Karpas-422 (cell line): Measurements from ENCODE around the gene CORT. TPM values are rescaled to one million over a fixed set of nuclear protein-coding genes. Genes with fewer than 3 reads are reported as not detected.
"Not testable (repeated sequence)": the region's sequence is repeated elsewhere in the genome, so short reads cannot be mapped to it uniquely, and the experiment has no call there.

Experiments
- DNase-seq: peaks from one replicate; pipeline ENCODE4 v3.0.0-alpha.2; 2015
- H2AFZ ChIP-seq: fragments of 200-600 bp; sonication (generic); 2 replicates; pipeline ENCODE4 v1.6.1; 2014; ENCODE audit warnings: antibody characterized with exemption, low read length, mixed read lengths
- H3K27ac ChIP-seq: fragments of 200-600 bp; sonication (generic); 2 replicates; pipeline ENCODE4 v1.5.1; 2014; ENCODE audit warnings: mild to moderate bottlenecking, low read length, moderate library complexity
- H3K27me3 ChIP-seq: fragments of 200-600 bp; sonication (generic); 2 replicates; pipeline ENCODE4 v1.6.1; 2014; ENCODE audit warnings: low read length, mixed read lengths
- H3K36me3 ChIP-seq: fragments of 200-600 bp; sonication (generic); 2 replicates; pipeline ENCODE4 v1.6.1; 2014; ENCODE audit warnings: low read length, mixed read lengths; ENCODE audit not compliant: insufficient read depth
- H3K4me1 ChIP-seq: fragments of 200-600 bp; sonication (generic); 2 replicates; pipeline ENCODE4 v1.6.1; 2014; ENCODE audit warnings: mild to moderate bottlenecking, low read length, mixed read lengths
- H3K4me2 ChIP-seq: fragments of 200-600 bp; sonication (generic); 2 replicates; pipeline ENCODE4 v1.6.1; 2014; ENCODE audit warnings: low read length, low read depth, mild to moderate bottlenecking; ENCODE audit not compliant: poor library complexity, severe bottlenecking
- H3K4me3 ChIP-seq: fragments of 200-600 bp; sonication (generic); 2 replicates; pipeline ENCODE4 v1.5.1; 2014; ENCODE audit warnings: mild to moderate bottlenecking, antibody characterized with exemption, low read length, mixed read lengths
- H3K79me2 ChIP-seq: fragments of 200-600 bp; sonication (generic); 2 replicates; pipeline ENCODE4 v1.6.1; 2014; ENCODE audit warnings: mild to moderate bottlenecking, low read length, mixed read lengths
- H3K9ac ChIP-seq: fragments of 200-600 bp; sonication (generic); 2 replicates; pipeline ENCODE4 v1.6.0; 2014; ENCODE audit warnings: low read length
- H3K9me2 ChIP-seq: fragments of 200-600 bp; sonication (generic), shearing (Covaris generic); replicated peaks from 2 replicates; pipeline ENCODE4 v1.6.0; 2014; ENCODE audit warnings: mild to moderate bottlenecking, low read length, moderate library complexity; ENCODE audit not compliant: insufficient read depth
- H3K9me3 ChIP-seq: fragments of 300-700, 200-600 bp; sonication (generic); 2 replicates; pipeline ENCODE4 v1.6.1; 2014; ENCODE audit warnings: low read length, mixed read lengths
- H4K20me1 ChIP-seq: fragments of 200-600 bp; sonication (generic); 2 replicates; pipeline ENCODE4 v1.6.1; 2014; ENCODE audit warnings: mild to moderate bottlenecking, antibody characterized with exemption, low read length, low read depth; ENCODE audit not compliant: insufficient read depth
- total RNA-seq: library from RNA; depleted of rRNA; stranded (reverse); fragments of >200 nt; shearing (Covaris generic); gene quantifications from 2 replicates; pipeline ENCODE4 v1.2.3, GENCODE V29; 2014; ENCODE audit warnings: low replicate concordance

CORT gene
- total RNA-seq, 1 experiment from 2014 or later: 0.34 TPM

DNA sequence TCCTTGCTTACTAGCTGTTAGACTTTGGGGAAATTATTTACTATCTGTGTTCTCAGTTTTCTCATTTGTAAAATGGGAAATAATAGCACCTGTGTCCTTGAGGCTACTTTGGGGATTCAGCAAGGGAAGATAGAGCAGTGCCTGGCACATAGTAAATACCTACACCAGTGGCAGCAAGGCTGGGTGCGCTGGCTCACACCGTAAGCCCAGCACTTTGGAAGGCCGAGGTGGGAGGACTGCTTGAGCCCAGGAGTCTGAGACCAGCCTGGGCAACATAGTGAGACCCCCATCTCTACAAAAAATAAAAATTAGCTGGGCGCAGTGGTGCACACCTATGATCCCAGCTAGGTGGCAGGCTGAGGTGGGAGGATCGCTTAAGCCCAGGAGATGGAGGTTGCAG, 28.2 kb upstream of the CORT start:
- Histone ChIP-seq H3K9me3 (no peaks in the 10 kb centered on the region), H3K9ac (no peak overlapping the region), H3K79me2 (no peaks in the 10 kb centered on the region), H3K4me1 (no peaks in the 10 kb centered on the region), H3K27ac (no peak overlapping the region), H2AFZ (no peak overlapping the region), H3K4me3 (no peak overlapping the region), H3K4me2 (no peak overlapping the region), H3K9me2 (no peaks in the 10 kb centered on the region), H3K27me3 (no peaks in the 10 kb centered on the region), H3K36me3 (peaks cover 14% of the 10 kb centered on the region), H4K20me1 (no peaks in the 10 kb centered on the region)
- no peak for DNase-seq

DNA sequence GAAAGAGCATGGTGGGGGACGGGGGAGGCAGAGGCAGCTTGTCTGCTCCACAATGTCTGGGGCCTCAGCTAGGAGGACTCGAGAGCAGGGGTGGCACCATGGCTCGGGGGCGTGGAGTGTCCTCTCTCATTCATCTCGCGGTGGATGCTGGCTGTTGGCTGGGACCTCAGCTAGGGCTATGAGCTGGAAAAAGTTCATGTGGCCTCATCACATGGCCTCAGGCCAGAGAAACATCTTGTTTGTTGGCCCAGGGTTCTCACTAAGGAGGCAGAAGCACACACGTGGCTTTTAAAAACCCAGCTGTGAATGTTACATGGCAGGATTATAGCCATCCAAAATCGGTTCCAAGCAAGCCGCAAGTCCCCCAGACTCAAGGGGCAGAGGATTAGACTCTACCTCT, 25.8 kb upstream of the CORT start:
- Histone ChIP-seq H3K9me2 (no peaks in the 10 kb centered on the region), H3K9me3 (no peaks in the 10 kb centered on the region), H3K4me1 (no peaks in the 10 kb centered on the region), H3K9ac (no peak overlapping the region), H3K27me3 (no peaks in the 10 kb centered on the region; the same call in 1 of the 2 replicates), H3K4me3 (no peak overlapping the region), H4K20me1 (no peaks in the 10 kb centered on the region), H3K27ac (no peak overlapping the region), H3K79me2 (no peaks in the 10 kb centered on the region), H3K36me3 (no peaks in the 10 kb centered on the region; the same call in 1 of the 2 replicates), H2AFZ (no peak overlapping the region), H3K4me2 (no peak overlapping the region)
- DNase-seq: no peak

DNA sequence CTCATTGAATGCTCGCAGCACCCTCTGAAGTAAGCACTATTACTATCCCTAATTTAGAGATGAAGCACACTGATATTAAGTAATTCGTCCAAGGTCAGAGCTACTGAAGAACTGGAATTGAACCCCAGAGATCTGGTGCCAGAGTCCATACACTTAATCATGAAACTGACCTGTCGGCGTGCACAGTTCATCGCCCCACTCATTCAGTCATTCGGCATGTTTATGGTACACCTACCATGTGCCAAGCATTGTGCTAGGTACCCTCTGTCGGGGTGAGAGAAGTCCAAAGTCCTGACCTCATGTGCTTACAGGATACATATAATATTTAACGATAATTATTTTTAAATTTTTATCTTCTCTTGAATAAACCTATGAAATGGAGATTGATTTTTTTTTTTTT, 25.2 kb upstream of the CORT start:
- Histone ChIP-seq H4K20me1 (no peaks in the 10 kb centered on the region), H3K9me3 (no peaks in the 10 kb centered on the region), H3K79me2 (no peaks in the 10 kb centered on the region), H3K9ac (no peak overlapping the region), H3K27me3 (no peaks in the 10 kb centered on the region; the same call in 1 of the 2 replicates), H3K9me2 (no peaks in the 10 kb centered on the region), H3K36me3 (no peaks in the 10 kb centered on the region; the same call in 1 of the 2 replicates), H3K27ac (no peak overlapping the region), H3K4me2 (no peak overlapping the region), H3K4me1 (peaks cover 4% of the 10 kb centered on the region), H3K4me3 (no peak overlapping the region), H2AFZ (no peak overlapping the region)
- DNase-seq: no peak

DNA sequence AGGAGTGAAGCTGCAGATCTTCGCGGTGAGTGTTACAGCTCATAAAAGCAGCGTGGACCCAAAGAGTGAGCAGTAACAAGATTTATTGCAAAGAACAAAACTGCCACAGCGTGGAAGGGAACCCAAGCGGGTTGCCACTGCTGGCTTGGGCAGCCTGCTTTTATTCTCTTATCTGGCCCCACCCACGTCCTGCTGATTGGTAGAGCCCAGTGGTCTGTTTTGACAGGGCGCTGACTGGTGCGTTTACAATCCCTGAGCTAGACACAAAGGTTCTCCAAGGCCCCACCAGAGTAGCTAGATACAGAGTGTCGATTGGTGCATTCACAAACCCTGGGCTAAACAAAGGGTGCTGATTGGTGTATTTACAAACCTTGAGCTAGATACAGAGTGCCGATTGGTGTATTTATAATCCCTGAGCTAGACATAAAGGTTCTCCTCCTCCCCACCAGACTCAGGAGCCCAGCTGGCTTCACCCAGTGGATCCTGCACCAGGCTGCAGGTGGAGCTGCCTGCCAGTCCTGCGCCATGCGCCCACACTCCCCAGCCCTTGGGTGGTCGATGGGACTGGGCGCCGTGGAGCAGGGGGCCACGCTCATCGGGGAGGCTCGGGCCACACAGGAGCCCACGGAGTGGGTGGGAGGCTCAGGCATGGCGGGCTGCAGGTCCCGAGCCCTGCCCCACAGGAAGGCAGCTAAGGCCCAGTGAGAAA, 23.9 kb upstream of the CORT start:
- not testable (repeated sequence) for H3K27ac ChIP-seq, H3K36me3 ChIP-seq, H2AFZ ChIP-seq, H3K9ac ChIP-seq, H3K4me3 ChIP-seq, DNase-seq, H4K20me1 ChIP-seq, H3K9me2 ChIP-seq, H3K9me3 ChIP-seq, H3K4me1 ChIP-seq, H3K4me2 ChIP-seq, H3K27me3 ChIP-seq, H3K79me2 ChIP-seq

DNA sequence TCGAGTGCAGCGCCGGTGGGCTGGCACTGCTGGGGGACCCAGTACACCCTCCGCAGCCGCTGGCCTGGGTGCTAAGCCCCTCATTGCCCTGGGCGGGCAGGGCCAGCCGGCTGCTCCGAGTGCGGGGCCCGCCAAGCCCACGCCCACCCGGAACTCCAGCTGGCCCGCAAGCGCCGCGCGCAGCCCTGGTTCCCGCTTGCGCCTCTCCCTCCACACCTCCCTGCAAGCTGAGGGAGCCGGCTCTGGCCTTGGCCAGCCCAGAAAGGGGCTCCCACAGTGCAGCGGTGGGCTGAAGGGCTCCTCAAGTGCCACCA, 23.3 kb upstream of the CORT start:
- peaks cover 13% of the 10 kb centered on the region for H3K4me1 ChIP-seq
- H3K9me3 ChIP-seq, H4K20me1 ChIP-seq, H3K9ac ChIP-seq, H3K9me2 ChIP-seq, H3K36me3 ChIP-seq, H3K27ac ChIP-seq, H2AFZ ChIP-seq, H3K27me3 ChIP-seq, H3K4me3 ChIP-seq, H3K79me2 ChIP-seq, DNase-seq, H3K4me2 ChIP-seq: not testable (repeated sequence)

DNA sequence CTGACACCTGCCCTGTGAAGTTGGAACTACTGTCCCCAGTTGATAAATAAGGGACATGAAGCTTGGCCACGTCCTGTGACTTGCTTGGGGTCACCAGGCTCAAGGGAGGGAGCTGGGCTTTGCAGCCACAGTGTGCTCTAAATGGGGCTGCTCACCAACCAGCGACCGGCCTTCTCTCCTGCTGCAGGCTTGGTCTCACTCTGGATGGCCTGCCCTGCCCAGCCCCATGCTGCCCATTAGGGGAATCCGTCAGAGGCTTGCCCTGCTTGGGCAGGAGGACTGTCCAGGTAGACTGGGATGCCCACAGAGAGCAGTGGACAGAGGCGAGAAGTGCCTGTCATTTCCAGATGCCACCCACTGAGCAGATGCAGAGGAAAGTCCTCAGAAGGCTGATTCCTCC, 20.8 kb upstream of the CORT start:
- no peak overlapping the region for H3K4me2 ChIP-seq
- no peak overlapping the region for H2AFZ ChIP-seq
- no peaks in the 10 kb centered on the region for H3K9me3 ChIP-seq
- no peak overlapping the region for H3K27ac ChIP-seq
- no peaks in the 10 kb centered on the region for H4K20me1 ChIP-seq
- H3K9ac ChIP-seq: no peak overlapping the region
- no peaks in the 10 kb centered on the region; the same call in 1 of the 2 replicates for H3K27me3 ChIP-seq
- H3K4me3 ChIP-seq: no peak overlapping the region
- peaks cover 36% of the 10 kb centered on the region for H3K4me1 ChIP-seq
- peaks cover 33% of the 10 kb centered on the region for H3K79me2 ChIP-seq
- DNase-seq: no peak
- H3K36me3 ChIP-seq: no peaks in the 10 kb centered on the region
- H3K9me2 ChIP-seq: no peaks in the 10 kb centered on the region

DNA sequence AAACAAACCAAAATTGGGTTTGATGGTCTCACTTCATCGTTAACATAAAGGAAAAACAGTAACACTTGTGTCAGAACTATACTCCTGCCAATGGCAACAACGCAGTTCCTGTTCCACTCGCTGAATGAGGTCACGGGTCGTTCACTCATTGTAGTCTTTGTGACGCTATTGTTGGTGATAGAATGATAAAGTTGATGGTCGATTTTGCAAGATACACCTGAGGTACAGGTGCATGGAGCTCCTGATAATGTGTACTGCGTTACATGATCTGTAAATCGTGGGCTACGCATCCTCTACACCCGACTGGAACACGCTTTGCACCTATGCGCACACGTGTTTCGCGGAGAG, 20.0 kb upstream of the CORT start:
- Histone ChIP-seq H3K9me2 (no peaks in the 10 kb centered on the region), H2AFZ (peak overlapping the region; percentile 93), H3K4me2 (peak overlapping the region; percentile 86), H3K4me3 (peak overlapping the region; percentile 95), H3K36me3 (no peaks in the 10 kb centered on the region), H4K20me1 (no peaks in the 10 kb centered on the region), H3K27ac (no peak overlapping the region), H3K9ac (peak overlapping the region; percentile 95), H3K4me1 (peaks cover 40% of the 10 kb centered on the region), H3K79me2 (peaks cover 41% of the 10 kb centered on the region), H3K9me3 (no peaks in the 10 kb centered on the region), H3K27me3 (no peaks in the 10 kb centered on the region; the same call in 1 of the 2 replicates)
- peak; percentile 56 for DNase-seq

DNA sequence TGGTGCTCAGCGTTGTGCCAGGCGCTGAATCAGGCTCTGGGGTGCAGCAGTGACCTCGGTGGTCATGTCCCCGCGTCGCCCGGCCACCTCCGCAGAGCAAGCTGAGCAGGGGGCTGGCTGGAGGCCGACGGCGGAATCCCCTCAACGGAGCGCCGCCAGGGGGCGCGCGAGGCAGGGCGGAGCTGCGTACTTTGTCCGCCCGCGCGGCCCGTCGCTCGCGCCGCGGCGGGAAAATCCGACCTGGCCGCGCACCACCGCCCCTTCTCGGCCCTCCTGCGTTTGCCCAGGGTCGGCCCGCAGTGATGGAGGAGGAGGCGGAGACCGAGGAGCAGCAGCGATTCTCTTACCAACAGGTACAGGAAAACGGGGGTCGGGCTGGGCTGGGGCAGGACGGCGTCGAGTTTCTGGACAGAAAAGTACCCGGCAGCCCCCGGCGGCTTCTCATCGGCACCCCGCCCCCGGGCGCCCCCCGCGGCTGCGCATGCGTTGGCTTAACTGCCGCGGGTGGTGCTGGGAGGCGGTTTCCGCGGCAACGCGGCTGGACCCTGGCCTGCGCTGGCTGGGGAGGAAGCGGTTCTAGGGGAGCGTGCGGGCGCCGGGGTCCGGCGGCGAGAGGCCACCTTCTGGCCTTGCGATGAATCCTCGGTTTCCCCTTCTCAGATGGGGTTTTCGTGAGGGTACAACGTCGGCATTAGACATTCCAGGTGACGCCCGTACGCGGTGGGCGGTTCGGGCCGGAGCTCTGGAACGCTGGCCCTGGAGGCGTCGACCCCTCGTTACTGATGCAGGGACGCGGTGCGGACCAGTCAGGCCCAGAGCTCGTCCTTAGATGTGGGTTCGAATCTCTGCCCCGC, 19.4 kb upstream of the CORT start, which contains the start of gene CENPS:
TSS of gene CENPS (plus strand) at position 218 of the 854 bp plus-strand sequence. CDS start at position 303, 85 bp downstream.
- Histone ChIP-seq H4K20me1 (no peaks in the 10 kb centered on the region), H3K9ac (peak within 1 kb of the TSS; percentile 95), H3K27me3 (no peaks in the 10 kb centered on the region; the same call in 1 of the 2 replicates), H3K4me2 (peak within 1 kb of the TSS; percentile 86), H3K27ac (peak within 1 kb of the TSS; percentile 59), H3K36me3 (no peaks in the 10 kb centered on the region), H3K9me3 (no peaks in the 10 kb centered on the region), H2AFZ (peak within 1 kb of the TSS; percentile 93), H3K4me3 (peak within 1 kb of the TSS; percentile 95), H3K9me2 (no peaks in the 10 kb centered on the region), H3K79me2 (peaks cover 42% of the 10 kb centered on the region), H3K4me1 (peaks cover 40% of the 10 kb centered on the region)
- DNase-seq: peak; percentile 95
